ENCODE measurements around the gene BLCAP.
"Not testable (repeated sequence)": the region's sequence is repeated elsewhere in the genome, so short reads cannot be mapped to it uniquely, and the experiment has no call there.

Gene BLCAP

DNA sequence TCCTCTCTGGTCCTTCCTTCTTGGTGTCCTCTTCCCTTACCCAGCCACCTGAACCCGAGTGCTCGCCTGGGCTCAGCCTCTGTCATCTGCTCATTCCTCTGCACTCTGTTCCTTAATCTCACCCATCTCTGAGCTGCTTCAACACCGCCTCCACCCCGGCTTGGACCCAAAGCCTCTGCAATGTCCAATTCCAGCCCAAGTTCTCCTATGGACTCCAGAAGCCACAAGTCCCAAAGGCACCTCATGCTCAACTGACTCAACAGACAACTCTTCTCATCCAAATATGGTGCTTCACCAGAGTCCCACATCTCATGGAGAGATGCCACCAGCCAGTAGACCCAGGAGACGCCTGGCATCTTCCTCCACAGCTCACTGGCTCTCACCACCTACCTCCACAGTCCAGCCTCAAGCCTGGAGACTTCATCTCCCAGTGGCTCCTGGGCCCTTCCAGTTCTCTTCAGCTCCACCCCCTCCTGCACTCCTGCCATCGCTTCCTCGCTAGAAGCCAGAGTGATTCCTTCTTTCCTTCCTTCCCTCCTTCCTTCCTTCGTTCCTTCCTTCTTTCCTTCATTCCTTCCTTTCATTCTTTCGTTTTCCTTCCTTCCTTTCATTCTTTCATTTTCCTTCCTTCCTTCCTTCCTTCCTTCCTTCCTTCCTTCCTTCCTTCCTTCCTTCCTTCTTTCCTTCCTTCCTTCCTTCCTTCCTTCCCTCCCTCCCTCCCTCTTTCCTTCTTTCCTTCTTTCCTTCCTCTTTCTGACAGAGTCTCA, 47.6 kb downstream of the BLCAP start:
- DNase-seq: no peak

DNA sequence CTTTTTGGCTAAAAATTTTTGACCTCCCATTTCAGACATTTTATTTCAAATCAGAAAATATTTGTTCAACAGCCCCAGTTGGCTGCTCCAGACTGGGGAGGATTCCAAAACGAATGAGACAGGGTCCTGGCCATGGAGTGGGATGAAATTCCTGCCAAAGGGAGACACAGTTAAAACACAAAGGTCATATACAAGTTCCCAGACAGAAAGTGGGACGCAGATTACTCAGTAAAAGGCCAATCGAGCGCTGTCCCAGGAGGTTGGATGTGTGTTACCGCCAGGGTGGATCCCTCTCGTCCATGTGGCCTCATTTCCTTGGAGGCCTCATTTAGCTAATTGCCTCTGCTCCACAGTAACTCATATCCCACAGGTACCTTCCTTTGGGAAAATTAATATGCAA, 48.4 kb downstream of the BLCAP start:
- no peak for DNase-seq

DNA sequence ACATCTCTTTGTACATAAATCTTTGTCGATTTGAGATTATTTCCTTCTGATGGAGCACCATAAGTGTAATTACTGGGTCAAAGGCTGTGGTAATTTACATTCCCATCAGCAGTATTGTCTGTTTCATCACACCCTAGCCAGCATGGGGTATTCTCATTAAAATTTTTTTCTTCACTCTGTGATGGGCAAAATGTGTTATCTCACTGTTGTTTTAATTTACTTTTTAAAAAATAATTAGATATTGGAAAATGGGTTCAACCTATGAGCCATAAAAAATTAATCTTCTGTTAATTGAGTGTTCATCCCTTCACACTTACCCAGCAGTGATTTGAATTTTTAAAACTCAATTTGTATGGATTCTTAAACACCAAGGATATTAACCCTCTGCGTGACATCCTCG, 50.6 kb downstream of the BLCAP start:
- no peak for DNase-seq

DNA sequence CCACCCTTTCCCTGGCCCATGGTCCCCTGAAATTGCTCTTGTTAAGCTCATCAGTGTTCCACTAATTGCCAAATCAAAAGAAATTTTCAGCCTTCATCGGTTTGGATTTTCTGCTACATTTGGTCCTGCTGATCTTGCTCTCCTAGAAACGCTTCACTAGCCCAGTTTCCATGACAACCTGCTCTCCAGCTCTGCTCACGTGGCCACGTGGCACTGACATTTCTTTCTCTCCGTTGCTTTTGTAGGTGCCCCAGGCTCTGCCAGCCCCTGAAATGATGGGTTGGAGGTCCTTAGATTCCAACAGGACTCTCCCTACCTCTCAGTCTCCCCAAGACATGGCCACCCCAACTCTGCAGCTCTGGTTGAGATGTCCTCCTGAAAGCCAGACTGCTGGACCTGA, 52.4 kb downstream of the BLCAP start:
- DNase-seq: peak; percentile 36 to 62

DNA sequence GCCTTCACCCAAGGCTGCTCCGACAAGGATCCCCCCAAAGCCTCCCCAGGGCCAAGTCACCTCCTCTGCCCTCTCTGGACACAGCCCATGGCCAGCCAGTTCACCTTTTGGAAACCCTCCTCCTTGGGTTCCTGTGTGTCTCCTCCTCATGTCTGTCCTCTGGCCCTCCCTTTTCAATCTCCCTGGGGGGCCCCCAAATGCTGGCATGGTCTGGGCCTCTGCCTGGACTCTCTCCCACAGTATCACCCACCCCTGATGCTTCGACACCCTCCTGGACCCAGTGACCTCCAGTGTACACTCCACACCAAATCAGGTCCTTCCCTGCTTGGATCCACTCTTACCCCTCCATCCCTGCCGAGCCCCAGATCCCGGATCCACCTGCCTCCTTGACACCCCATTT, 53.3 kb downstream of the BLCAP start:
- DNase-seq: no peak

DNA sequence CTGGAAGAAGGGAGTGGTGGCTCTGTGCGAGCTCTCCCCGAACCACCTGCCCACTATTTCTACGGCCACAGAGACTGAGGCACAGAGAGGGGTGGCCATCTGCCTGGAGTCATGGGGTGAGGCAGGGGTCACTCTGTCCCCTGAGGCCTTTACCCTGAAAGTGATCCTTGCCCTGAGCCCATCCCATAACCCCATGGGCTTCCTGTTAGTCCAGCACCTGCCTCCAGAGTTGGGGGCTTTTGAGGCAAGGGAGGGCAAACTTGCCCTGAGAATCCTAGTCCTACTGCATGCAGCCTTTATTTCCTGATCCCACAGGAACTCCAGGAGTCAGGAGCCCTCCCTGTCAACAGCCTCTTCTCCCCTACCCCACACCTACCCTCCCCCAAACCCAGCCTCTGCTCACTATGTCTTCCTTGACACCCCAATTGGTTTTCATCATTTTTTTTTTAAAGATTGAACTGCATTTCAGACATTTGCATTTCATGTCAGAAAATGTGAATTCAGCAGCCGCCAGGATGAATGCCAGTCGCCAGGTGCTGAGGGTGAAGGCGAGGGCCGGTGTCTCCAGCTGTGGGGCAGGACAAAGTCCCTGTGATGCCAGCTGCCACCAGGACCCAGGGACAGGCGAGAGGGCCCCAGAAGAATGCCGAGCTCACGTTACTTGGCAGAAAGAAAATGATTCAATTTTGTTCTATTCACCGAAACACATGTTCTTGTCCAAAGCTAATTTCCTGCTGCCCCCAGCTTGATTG, 54.3 kb downstream of the BLCAP start:
- DNase-seq: no peak

DNA sequence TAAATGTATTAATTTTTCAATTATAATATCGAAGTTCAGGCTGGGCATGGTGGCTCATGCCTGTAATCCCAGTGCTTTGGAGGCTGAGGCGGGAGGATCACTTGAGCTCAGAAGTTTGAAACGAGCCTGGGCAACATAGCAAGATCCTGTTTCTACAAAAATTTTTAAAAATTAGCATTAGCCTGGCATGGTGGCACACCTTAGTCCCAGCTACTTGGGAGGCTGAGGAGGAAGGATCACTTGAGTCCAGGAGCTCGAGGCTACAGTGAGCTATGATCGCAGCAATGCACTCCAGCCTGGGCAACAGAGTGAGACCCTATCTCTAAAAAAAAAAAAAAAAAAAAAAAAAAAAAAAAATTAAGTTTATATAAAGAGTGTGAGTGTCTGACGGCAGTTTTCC, 55.2 kb downstream of the BLCAP start:
- not testable (repeated sequence) for DNase-seq

DNA sequence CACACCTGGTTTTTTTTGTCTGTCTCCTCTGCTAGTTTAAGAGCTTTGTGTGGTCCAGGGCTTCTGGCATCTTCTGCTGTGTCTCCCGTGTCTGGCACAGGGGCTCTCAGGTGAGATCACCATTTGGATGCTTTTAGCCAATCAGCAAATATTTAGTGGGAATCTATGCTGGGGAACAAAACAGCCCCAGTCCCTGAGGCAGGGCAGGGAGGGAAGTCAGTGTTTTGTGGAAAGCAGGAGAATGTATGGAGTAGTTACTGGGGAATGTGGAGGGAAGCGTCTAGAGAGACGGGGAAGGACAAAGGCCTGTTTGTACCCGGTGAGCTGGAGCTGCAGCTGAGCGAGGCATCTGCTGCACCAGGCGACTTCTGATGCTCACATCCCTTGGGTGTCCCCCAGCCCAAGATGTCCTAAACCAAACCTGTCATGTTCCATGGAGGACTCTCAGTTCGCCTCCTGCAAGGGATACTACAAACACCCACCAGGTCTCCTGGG, 55.9 kb downstream of the BLCAP start:
- DNase-seq: no peak

DNA sequence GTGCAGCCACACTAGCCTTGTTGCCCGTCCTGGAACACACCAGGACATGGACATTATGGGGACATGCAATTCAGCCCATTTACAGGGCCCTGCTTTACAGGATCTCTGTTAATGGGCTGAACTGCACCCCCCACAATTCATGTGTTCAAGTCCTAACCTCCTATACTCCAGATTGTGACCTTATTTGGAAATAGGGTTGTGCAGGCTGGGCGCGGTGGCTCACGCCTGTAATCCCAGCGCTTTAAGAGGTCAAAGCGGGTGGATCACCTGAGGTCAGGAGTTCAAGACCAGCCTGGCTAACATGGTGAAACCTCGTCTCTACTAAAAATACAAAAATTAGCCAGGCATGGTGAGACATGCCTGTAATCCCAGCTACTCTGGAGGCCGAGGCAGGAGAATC, 57.5 kb downstream of the BLCAP start:
- DNase-seq: not testable (repeated sequence)

DNA sequence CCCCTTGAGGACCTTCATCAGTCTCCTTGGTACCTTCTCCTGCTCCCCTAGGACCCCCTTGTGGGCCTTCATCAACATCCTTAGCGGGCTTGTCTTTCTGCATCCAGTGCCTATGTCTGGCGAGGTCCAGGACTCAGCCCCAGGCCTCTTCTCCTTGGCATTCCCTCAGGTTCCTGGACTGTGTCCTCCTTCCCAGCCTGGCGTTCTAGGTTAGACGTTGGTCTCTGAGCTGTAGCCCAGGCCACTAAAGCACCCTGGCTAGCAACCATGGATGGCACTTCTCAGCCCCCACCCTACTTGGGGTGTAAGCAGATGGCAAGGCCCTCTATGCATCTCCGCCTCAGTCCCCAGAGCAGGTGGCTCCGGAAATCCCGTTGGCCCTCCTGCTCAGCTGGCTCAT, 58.1 kb downstream of the BLCAP start:
- DNase-seq: peak in 1 of 2 experiments; percentile 1

DNA sequence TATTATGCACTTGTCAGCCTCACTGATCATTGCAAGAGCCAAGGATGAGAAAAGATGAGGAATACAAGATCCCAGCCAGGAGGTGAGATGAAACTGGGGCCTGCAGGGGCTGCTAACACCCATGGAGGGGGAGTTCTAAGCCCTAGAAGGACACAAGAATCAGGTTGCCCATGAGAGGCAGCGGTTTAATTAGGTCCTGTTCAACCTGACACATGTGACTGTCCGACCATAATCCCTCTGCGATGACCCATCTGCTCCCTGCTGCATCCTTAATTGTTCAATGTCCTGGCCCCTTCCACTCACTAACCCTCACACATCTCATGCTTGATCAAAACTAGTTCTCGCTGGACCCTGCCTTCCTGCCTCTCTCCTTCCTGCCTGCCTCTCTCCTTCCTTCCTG, 58.8 kb downstream of the BLCAP start:
- no peak for DNase-seq

Data from NCI-H446 (cell line).